Measurements from ENCODE around the gene ROR2. TPM values are rescaled to one million over a fixed set of nuclear protein-coding genes. Genes with fewer than 3 reads are reported as not detected.

The ROR2 gene
- total RNA-seq, 4 donors from 2014 or later, result 0.19 to 1.7 (median 0.38) TPM

GRCh38 chr9:91837981-91838731 is 111.9 kb downstream of the ROR2 start:
- TF ChIP-seq CTCF (IDR thresholded peaks at IDR 0.05; ENCODE audit: low read depth), result no peak

GRCh38 chr9:91836515-91836914 is 113.5 kb downstream of the ROR2 start:
- no peak for TF ChIP-seq CTCF (IDR thresholded peaks at IDR 0.05; ENCODE audit: low read depth)

GRCh38 chr9:91835632-91836031 is 114.4 kb downstream of the ROR2 start:
- TF ChIP-seq CTCF (IDR thresholded peaks at IDR 0.05; ENCODE audit: low read depth), result no peak

GRCh38 chr9:91835216-91835615 is 114.8 kb downstream of the ROR2 start:
- TF ChIP-seq CTCF (IDR thresholded peaks at IDR 0.05; ENCODE audit: low read depth), result no peak

GRCh38 chr9:91834740-91835139 is 115.3 kb downstream of the ROR2 start:
- TF ChIP-seq CTCF (IDR thresholded peaks at IDR 0.05; ENCODE audit: low read depth), result no peak

- TF ChIP-seq CTCF (IDR thresholded peaks at IDR 0.05; ENCODE audit: low read depth), result no peak
Observed at GRCh38 chr9:91833878-91834255, 116.2 kb downstream of the ROR2 start.

GRCh38 chr9:91833096-91833877 is 116.7 kb downstream of the ROR2 start:
- TF ChIP-seq CTCF (IDR thresholded peaks at IDR 0.05; ENCODE audit: low read depth), result no peak
